ENCODE data around the gene NHEJ1. TPM values are rescaled to one million over a fixed set of nuclear protein-coding genes. Genes with fewer than 3 reads are reported as not detected.

Gene NHEJ1
- total and polyA plus RNA-seq, 2 donors (not counting 3 experiments of a cell fraction or from before 2014, with no cell fraction given): 12.8 to 12.9 TPM

- Histone ChIP-seq H3K4me2 (ENCODE audit: insufficient read depth, low read length) (no peak overlapping the region), H2AFZ (ENCODE audit: low read depth, low read length) (no peak overlapping the region), H3K4me1 (ENCODE audit: control insufficient read depth, extremely low read depth, insufficient read depth, low read length) (peaks cover 18% of the 10 kb centered on the region), H3K27ac (ENCODE audit: insufficient read depth, low read depth, low read length) (no peak overlapping the region), H3K9me3 (replicated peaks; ENCODE audit: control insufficient read depth, insufficient read depth, low read length) (no peaks in the 10 kb centered on the region), H4K20me1 (replicated peaks; ENCODE audit: control insufficient read depth, extremely low read depth, insufficient read depth, low read length) (no peaks in the 10 kb centered on the region), H3K9ac (replicated peaks; ENCODE audit: extremely low read depth, insufficient read depth, low read length) (no peak overlapping the region), H3K4me3 (replicated peaks in 1 of 3; ENCODE audit: insufficient read depth in 1 of 3, low read depth in 1 of 3, low read length in 3 of 3) (no peak overlapping the region), H3K36me3 (ENCODE audit: control insufficient read depth in 2 of 2, extremely low read depth in 1 of 2, insufficient read depth in 2 of 2, low read length in 2 of 2) (peaks cover 15 to 39% of the 10 kb centered on the region in 2 experiments), H3K27me3 (ENCODE audit: control insufficient read depth in 2 of 2, insufficient read depth in 2 of 2, low read length in 2 of 2) (no peaks in the 10 kb centered on the region), H3K9me1 (replicated peaks; ENCODE audit: control insufficient read depth, extremely low read depth, insufficient read depth, low read length) (no peaks in the 10 kb centered on the region), H3K79me2 (ENCODE audit: control insufficient read depth, insufficient read depth, low read length) (peaks cover 20% of the 10 kb centered on the region)
- FAIRE-seq (no peak), DNase-seq (ENCODE audit: low read depth, low spot score) (no peak)
- no TSS peak for BruUV-seq (replicated peaks)
- dilution Hi-C loops (cut with MboI; ENCODE audit: extremely low pct_ligation_motif_present, low sequenced_read_pairs) (no loop called here), intact Hi-C loops (cut with micrococcal nuclease) (no loop called here)
- ChIA-PET POLR2A (no interaction called here), CTCF (interaction anchor here (1.4 to 2.2 kb wide), 4 partner anchors 10 to 151 kb away, joined by 3 to 10 read pairs (median 4); no protein-coding TSS in a partner anchor)
- TF ChIP-seq JUN (IDR thresholded peaks at IDR 0.05; ENCODE audit: borderline replicate concordance, insufficient read depth, insufficient read length, low read depth) (no peak), POLR2AphosphoS5 (IDR thresholded peaks at IDR 0.05; ENCODE audit: insufficient read depth, low read depth, low read length) (no peak), MAX (IDR thresholded peaks at IDR 0.05; ENCODE audit: insufficient read depth, insufficient read length) (no peak), POLR2A (IDR thresholded peaks at IDR 0.05; ENCODE audit: low read depth, low read length) (no peak), MYC (IDR thresholded peaks at IDR 0.05; ENCODE audit: low read depth, low read length) (no peak), CTCF (IDR thresholded peaks at IDR 0.05; ENCODE audit: extremely low read depth in 1 of 2, insufficient read depth in 1 of 2, low read depth in 1 of 2, low read length in 2 of 2) (no peak), GATA2 (IDR thresholded peaks at IDR 0.05; ENCODE audit: insufficient read depth, insufficient read length, low read depth, low read length) (no peak), FOS (IDR thresholded peaks at IDR 0.05; ENCODE audit: borderline replicate concordance, insufficient read depth, low read length) (no peak), EZH2 (IDR thresholded peaks at IDR 0.05; ENCODE audit: borderline replicate concordance, low read depth, low read length, severe bottlenecking) (no peak)
Observed at GRCh38 chr2:219180961-219181360, 20.3 kb upstream of the NHEJ1 start.
